CD14-positive monocyte (primary cell): ENCODE data around the gene DDX60. TPM values are rescaled to one million over a fixed set of nuclear protein-coding genes. Genes with fewer than 3 reads are reported as not detected.

ENCODE experiments used
- DNase-seq, 3 donors: peaks; one replicate each; pipeline ENCODE4 v3.0.0-alpha.2; 2011 to 2022
- H2AFZ ChIP-seq: 2 replicates; pipeline ENCODE4 v1.6.0; 2012; ENCODE audit warnings: mild to moderate bottlenecking, low read depth, low read length, inconsistent platforms; ENCODE audit not compliant: insufficient read depth, poor library complexity, severe bottlenecking
- H3K27ac ChIP-seq, 2 donors: 1 replicate in 1 of 2; 2 replicates in 1 of 2; pipeline ENCODE4 v1.5.1; 2012 to 2013; ENCODE audit warnings: low read length in 2 of 2, control low read depth in 1 of 2, inconsistent platforms in 1 of 2, low read depth in 1 of 2, mild to moderate bottlenecking in 1 of 2
- H3K27me3 ChIP-seq, 2 donors: one replicate each; pipeline versions ENCODE4 v1.6.0 to v1.6.1; 2011 to 2013; ENCODE audit warnings: low read length in 2 of 2; ENCODE audit not compliant: control insufficient read depth in 2 of 2, insufficient read depth in 2 of 2
- H3K36me3 ChIP-seq, 2 donors: replicated peaks in 1 of 2; 1 replicate in 1 of 2; 2 replicates in 1 of 2; pipeline versions ENCODE4 v1.5.1 to v1.6.1; 2012 to 2013; ENCODE audit warnings: low read length in 2 of 2, control low read depth in 1 of 2, inconsistent platforms in 1 of 2, mild to moderate bottlenecking in 1 of 2; ENCODE audit not compliant: insufficient read depth in 2 of 2, control insufficient read depth in 1 of 2
- H3K4me1 ChIP-seq, 2 donors: 1 replicate in 1 of 2; 2 replicates in 1 of 2; pipeline versions ENCODE4 v1.5.1 to v1.6.1; 2012 to 2013; ENCODE audit warnings: low read length in 2 of 2, control low read depth in 1 of 2, inconsistent platforms in 1 of 2, mild to moderate bottlenecking in 1 of 2, moderate library complexity in 1 of 2; ENCODE audit not compliant: insufficient read depth in 2 of 2, control insufficient read depth in 1 of 2
- H3K4me2 ChIP-seq: replicated peaks from 2 replicates; pipeline ENCODE3; 2012; ENCODE audit warnings: low read length, moderate library complexity, mild to moderate bottlenecking; ENCODE audit not compliant: poor library complexity, severe bottlenecking; ENCODE audit errors: extremely low read depth
- H3K4me3 ChIP-seq, 3 experiments: fragments of 200-600 bp in 1 of 3; sonication (generic) in 1 of 3; replicated peaks in 1 of 3; 1 replicate in 2 of 3; 2 replicates in 1 of 3; pipeline ENCODE4 v1.5.1; 2011 to 2013; ENCODE audit warnings: low read length in 3 of 3, mild to moderate bottlenecking in 3 of 3, control low read depth in 2 of 3, low read depth in 2 of 3, inconsistent platforms in 1 of 3, moderate library complexity in 1 of 3
- H3K79me2 ChIP-seq: 2 replicates; pipeline ENCODE4 v1.6.0; 2012; ENCODE audit warnings: mild to moderate bottlenecking, control low read depth, inconsistent platforms, low read length, moderate library complexity; ENCODE audit not compliant: insufficient read depth
- H3K9ac ChIP-seq: 2 replicates; pipeline ENCODE4 v1.6.0; 2017; ENCODE audit warnings: low read length, mild to moderate bottlenecking; ENCODE audit not compliant: insufficient read depth, poor library complexity, severe bottlenecking
- H3K9me3 ChIP-seq, 2 donors: replicated peaks in 1 of 2; 1 replicate in 1 of 2; 2 replicates in 1 of 2; pipeline versions ENCODE4 v1.5.1 to v1.6.1; 2012 to 2013; ENCODE audit warnings: low read length in 2 of 2, control low read depth in 1 of 2; ENCODE audit not compliant: control insufficient read depth in 1 of 2, insufficient read depth in 1 of 2
- H4K20me1 ChIP-seq: 2 replicates; pipeline ENCODE4 v1.6.0; 2012; ENCODE audit warnings: mild to moderate bottlenecking, low read length, control low read depth, moderate library complexity; ENCODE audit not compliant: insufficient read depth
- H3K27ac Mint-ChIP-seq, 7 donors: one replicate each; pipeline ENCODE4 v1.8.0; 2020; ENCODE audit warnings: mild to moderate bottlenecking in 7 of 7, mixed read lengths in 7 of 7, moderate library complexity in 6 of 7, inconsistent platforms in 2 of 7
- H3K27me3 Mint-ChIP-seq, 3 donors: one replicate each; pipeline ENCODE4 v1.8.0; 2021 to 2022; ENCODE audit warnings: low read depth in 3 of 3, mild to moderate bottlenecking in 3 of 3, mixed read lengths in 3 of 3, moderate library complexity in 3 of 3, inconsistent platforms in 1 of 3
- H3K36me3 Mint-ChIP-seq, 2 donors: one replicate each; pipeline ENCODE4 v1.8.0; 2020; ENCODE audit warnings: mixed read lengths in 2 of 2, inconsistent platforms in 1 of 2, mild to moderate bottlenecking in 1 of 2
- H3K4me1 Mint-ChIP-seq: one replicate; pipeline ENCODE4 v1.8.0; 2020; ENCODE audit warnings: mild to moderate bottlenecking, mixed read lengths
- H3K4me3 Mint-ChIP-seq, 2 donors: one replicate each; pipeline ENCODE4 v1.8.0; 2020; ENCODE audit warnings: mild to moderate bottlenecking in 2 of 2, mixed read lengths in 2 of 2, moderate library complexity in 1 of 2
- H3K9me3 Mint-ChIP-seq, 7 donors: one replicate each; pipeline ENCODE4 v1.8.0; 2020 to 2022; ENCODE audit warnings: mixed read lengths in 7 of 7, mild to moderate bottlenecking in 6 of 7, moderate library complexity in 6 of 7, inconsistent platforms in 2 of 7
- CTCF ChIP-seq: fragments of 200-600 bp; IDR thresholded peaks from one replicate; pipeline ENCODE4 v1.8.0; 2022; ENCODE audit warnings: antibody characterized with exemption, mild to moderate bottlenecking
- WGBS: methylation state at CpG from one replicate; pipeline ENCODE4 v1.1.5; 2013; ENCODE audit warnings: missing lambda C conversion rate; ENCODE audit not compliant: insufficient coverage; 5-methylcytosine and 5-hydroxymethylcytosine counted together
- intact Hi-C, 2 donors: fragments of 100-400 bp; cut with micrococcal nuclease; formaldehyde crosslinking; loops; one replicate each; pipeline versions ENCODE4 v1.15.0 to v1.15.1; 2023
- polyA plus RNA-seq, 3 donors: library from polyadenylated mRNA; depleted of rRNA in 1 of 3; unstranded in 2 of 3; stranded (reverse) in 1 of 3; fragments of 300-500 nt in 2 of 3; fragments of >200 nt in 1 of 3; fragmentation: Illumina TruSeq in 2 of 3; gene quantifications; 1 replicate in 2 of 3; 2 replicates in 1 of 3; pipeline ENCODE4 v1.2.3, GENCODE V29; 2012 to 2021

Gene DDX60
- polyA plus RNA-seq, 3 donors = 7.0 to 12.2 (median 8.6) TPM

DNA sequence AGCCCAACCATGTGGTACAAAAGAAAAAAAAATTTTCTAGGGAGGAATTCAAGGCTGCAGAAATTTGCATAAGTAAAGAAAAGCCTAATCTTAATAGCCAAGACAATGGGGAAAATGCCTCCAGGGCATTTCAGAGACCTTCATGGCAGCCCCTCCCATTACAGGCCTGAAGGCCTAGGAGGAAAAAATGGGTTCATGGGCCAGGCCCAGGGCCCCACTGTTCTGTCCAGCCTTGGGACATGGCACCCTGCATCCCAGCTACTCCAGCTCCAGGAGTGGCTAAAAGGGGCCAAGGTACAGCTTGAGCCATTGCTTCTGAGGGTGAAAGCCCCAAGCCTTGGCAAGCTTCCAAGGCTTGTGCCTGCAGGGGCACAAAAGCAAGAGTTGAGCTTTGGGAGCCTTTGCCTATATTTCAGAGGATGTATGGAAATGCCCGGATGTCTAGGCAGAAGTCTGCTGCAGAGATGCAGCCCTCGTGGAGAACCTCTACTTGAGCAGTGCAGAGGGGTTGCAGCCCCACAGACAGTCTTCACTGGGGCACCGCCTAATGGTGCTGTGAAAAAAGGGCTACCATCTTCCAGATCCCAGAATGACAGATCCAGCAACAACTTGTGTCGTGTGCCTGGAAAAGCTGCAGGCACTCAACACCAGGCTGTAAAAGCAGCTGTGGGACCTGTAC lies 115.2 kb downstream of the DDX60 start:
- H3K36me3 ChIP-seq = no peaks in the 10 kb centered on the region
- H3K27me3 Mint-ChIP-seq = peaks cover 0 to 2% (median 0%) of the 10 kb centered on the region in 3 donors
- H3K9me3 Mint-ChIP-seq = peaks cover 16 to 35% (median 22%) of the 10 kb centered on the region in 7 donors
- H3K9me3 ChIP-seq = peaks cover 17 to 18% of the 10 kb centered on the region in 2 donors
- no peaks in the 10 kb centered on the region for H3K36me3 Mint-ChIP-seq
- 87% methylated on average over 2 of the region's 4 CpGs for WGBS
- H4K20me1 ChIP-seq = no peaks in the 10 kb centered on the region
- no peak overlapping the region for H3K4me3 Mint-ChIP-seq
- H3K9ac ChIP-seq = no peak overlapping the region
- H3K27me3 ChIP-seq = no peaks in the 10 kb centered on the region
- H3K4me1 ChIP-seq = no peaks in the 10 kb centered on the region
- no peak overlapping the region for H3K27ac ChIP-seq
- intact Hi-C loops = no loop called here
- H3K79me2 ChIP-seq = no peaks in the 10 kb centered on the region
- H3K4me3 ChIP-seq = no peak overlapping the region
- DNase-seq = no peak
- no peaks in the 10 kb centered on the region for H3K4me1 Mint-ChIP-seq
- no peak overlapping the region for H2AFZ ChIP-seq
- no peak for TF ChIP-seq CTCF
- no peak overlapping the region for H3K27ac Mint-ChIP-seq
- H3K4me2 ChIP-seq = no peak overlapping the region

DNA sequence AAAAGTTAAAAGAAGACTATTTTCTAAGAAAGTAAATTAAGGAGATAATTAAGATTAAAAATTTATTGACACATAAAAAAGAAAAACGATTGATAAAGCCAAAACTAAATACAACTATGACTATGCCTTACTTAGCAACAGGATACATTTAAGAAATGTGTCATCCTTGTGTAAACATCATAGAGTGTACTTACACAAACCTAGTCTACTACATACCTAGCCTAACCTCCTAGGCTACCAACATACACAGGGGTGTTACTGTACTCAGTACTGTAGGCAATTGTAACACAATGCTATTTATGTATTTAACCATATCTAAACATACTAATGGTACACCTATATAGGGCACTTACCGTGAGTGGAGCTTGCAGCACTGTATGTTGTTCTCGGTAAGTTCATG lies 117.9 kb downstream of the DDX60 start:
- DNase-seq = no peak
- H3K4me1 ChIP-seq = no peaks in the 10 kb centered on the region
- intact Hi-C loops = no loop called here

More for the DNA sequence above, 117.9 kb downstream of the DDX60 start:
- no CpG with 5 or more reads among the region's 3 CpGs for WGBS
- Histone ChIP-seq H2AFZ (no peak overlapping the region), H3K9ac (no peak overlapping the region), H3K9me3 (peaks cover 17 to 18% of the 10 kb centered on the region in 2 donors), H3K4me3 (no peak overlapping the region), H3K36me3 (no peaks in the 10 kb centered on the region), H3K4me2 (no peak overlapping the region), H3K79me2 (no peaks in the 10 kb centered on the region), H4K20me1 (no peaks in the 10 kb centered on the region), H3K27me3 (no peaks in the 10 kb centered on the region), H3K27ac (no peak overlapping the region)
- no peak overlapping the region for H3K4me3 Mint-ChIP-seq
- no peaks in the 10 kb centered on the region for H3K4me1 Mint-ChIP-seq
- TF ChIP-seq CTCF = no peak
- H3K36me3 Mint-ChIP-seq = no peaks in the 10 kb centered on the region
- H3K27me3 Mint-ChIP-seq = no peaks in the 10 kb centered on the region
- peaks cover 16 to 28% (median 21%) of the 10 kb centered on the region in 7 donors for H3K9me3 Mint-ChIP-seq
- H3K27ac Mint-ChIP-seq = no peak overlapping the region
